ENCODE results near the gene C2CD4A. TPM values are rescaled to one million over a fixed set of nuclear protein-coding genes. Genes with fewer than 3 reads are reported as not detected.

Gene C2CD4A
- total RNA-seq, 1 experiment from 2014 or later, result not detected

- no peaks in the 10 kb centered on the region for H3K79me2 ChIP-seq (ENCODE audit: low read length)
- no peak overlapping the region for H2AFZ ChIP-seq (ENCODE audit: low read length)
- no peak overlapping the region for H3K9ac ChIP-seq (ENCODE audit: low read length)
- no peak overlapping the region for H3K4me3 ChIP-seq (ENCODE audit: low read length)
- H3K9me3 ChIP-seq (ENCODE audit: low read length), result no peaks in the 10 kb centered on the region
- H3K9me2 ChIP-seq (replicated peaks; ENCODE audit: insufficient read depth, low read length), result no peaks in the 10 kb centered on the region
- no peak overlapping the region for H3K27ac ChIP-seq (ENCODE audit: low read length)
- no peak for DNase-seq
- H3K4me1 ChIP-seq (ENCODE audit: low read length), result no peaks in the 10 kb centered on the region
- H4K20me1 ChIP-seq (ENCODE audit: insufficient read depth, low read depth, low read length), result no peaks in the 10 kb centered on the region
- no peak overlapping the region for H3K4me2 ChIP-seq (ENCODE audit: low read depth, low read length, poor library complexity, severe bottlenecking)
- no peaks in the 10 kb centered on the region for H3K36me3 ChIP-seq (ENCODE audit: insufficient read depth, low read length)
- no peaks in the 10 kb centered on the region for H3K27me3 ChIP-seq (ENCODE audit: low read length)
Observed at GRCh38 chr15:62109437-62109836, 42.7 kb downstream of the C2CD4A start.

- Histone ChIP-seq H3K9me2 (replicated peaks; ENCODE audit: insufficient read depth, low read length) (no peaks in the 10 kb centered on the region), H3K36me3 (ENCODE audit: insufficient read depth, low read length) (no peaks in the 10 kb centered on the region), H3K79me2 (ENCODE audit: low read length) (no peaks in the 10 kb centered on the region), H3K4me3 (ENCODE audit: low read length) (no peak overlapping the region), H3K27ac (ENCODE audit: low read length) (no peak overlapping the region), H3K4me2 (ENCODE audit: low read depth, low read length, poor library complexity, severe bottlenecking) (no peak overlapping the region), H3K9ac (ENCODE audit: low read length) (no peak overlapping the region), H3K27me3 (ENCODE audit: low read length) (no peaks in the 10 kb centered on the region), H4K20me1 (ENCODE audit: insufficient read depth, low read depth, low read length) (no peaks in the 10 kb centered on the region), H2AFZ (ENCODE audit: low read length) (no peak overlapping the region), H3K9me3 (ENCODE audit: low read length) (no peaks in the 10 kb centered on the region), H3K4me1 (ENCODE audit: low read length) (no peaks in the 10 kb centered on the region)
- no peak for DNase-seq
Observed at GRCh38 chr15:62109982-62110851, 43.4 kb downstream of the C2CD4A start.

- no peaks in the 10 kb centered on the region for H3K27me3 ChIP-seq (ENCODE audit: low read length)
- no peak for DNase-seq
- no peaks in the 10 kb centered on the region for H3K4me1 ChIP-seq (ENCODE audit: low read length)
- H3K9me3 ChIP-seq (ENCODE audit: low read length), result no peaks in the 10 kb centered on the region
- no peak overlapping the region for H3K4me2 ChIP-seq (ENCODE audit: low read depth, low read length, poor library complexity, severe bottlenecking)
- H3K9ac ChIP-seq (ENCODE audit: low read length), result no peak overlapping the region
- no peak overlapping the region for H3K4me3 ChIP-seq (ENCODE audit: low read length)
- H3K79me2 ChIP-seq (ENCODE audit: low read length), result no peaks in the 10 kb centered on the region
- H4K20me1 ChIP-seq (ENCODE audit: insufficient read depth, low read depth, low read length), result no peaks in the 10 kb centered on the region
- no peaks in the 10 kb centered on the region for H3K9me2 ChIP-seq (replicated peaks; ENCODE audit: insufficient read depth, low read length)
- no peak overlapping the region for H2AFZ ChIP-seq (ENCODE audit: low read length)
- H3K27ac ChIP-seq (ENCODE audit: low read length), result no peak overlapping the region
- no peaks in the 10 kb centered on the region for H3K36me3 ChIP-seq (ENCODE audit: insufficient read depth, low read length)
Observed at GRCh38 chr15:62112081-62112480, 45.3 kb downstream of the C2CD4A start.

- Histone ChIP-seq H4K20me1 (ENCODE audit: insufficient read depth, low read depth, low read length) (no peaks in the 10 kb centered on the region), H3K9ac (ENCODE audit: low read length) (no peak overlapping the region), H2AFZ (ENCODE audit: low read length) (no peak overlapping the region), H3K27me3 (ENCODE audit: low read length) (no peaks in the 10 kb centered on the region), H3K9me2 (replicated peaks; ENCODE audit: insufficient read depth, low read length) (no peaks in the 10 kb centered on the region), H3K4me3 (ENCODE audit: low read length) (no peak overlapping the region), H3K36me3 (ENCODE audit: insufficient read depth, low read length) (no peaks in the 10 kb centered on the region), H3K4me2 (ENCODE audit: low read depth, low read length, poor library complexity, severe bottlenecking) (no peak overlapping the region), H3K9me3 (ENCODE audit: low read length) (no peaks in the 10 kb centered on the region), H3K79me2 (ENCODE audit: low read length) (no peaks in the 10 kb centered on the region), H3K4me1 (ENCODE audit: low read length) (no peaks in the 10 kb centered on the region), H3K27ac (ENCODE audit: low read length) (no peak overlapping the region)
- DNase-seq, result no peak
Observed at GRCh38 chr15:62112616-62113593, 46.1 kb downstream of the C2CD4A start.

- no peak overlapping the region for H3K4me3 ChIP-seq (ENCODE audit: low read length)
- DNase-seq, result no peak
- H2AFZ ChIP-seq (ENCODE audit: low read length), result no peak overlapping the region
- H3K9me3 ChIP-seq (ENCODE audit: low read length), result no peaks in the 10 kb centered on the region
- H3K9me2 ChIP-seq (replicated peaks; ENCODE audit: insufficient read depth, low read length), result no peaks in the 10 kb centered on the region
- no peak overlapping the region for H3K4me2 ChIP-seq (ENCODE audit: low read depth, low read length, poor library complexity, severe bottlenecking)
- H3K79me2 ChIP-seq (ENCODE audit: low read length), result no peaks in the 10 kb centered on the region
- no peaks in the 10 kb centered on the region for H3K27me3 ChIP-seq (ENCODE audit: low read length)
- no peak overlapping the region for H3K9ac ChIP-seq (ENCODE audit: low read length)
- H3K4me1 ChIP-seq (ENCODE audit: low read length), result 0 out of 2 replicates have a peak, but pooled peaks cover 5% of the 10 kb centered on the region
- H4K20me1 ChIP-seq (ENCODE audit: insufficient read depth, low read depth, low read length), result no peaks in the 10 kb centered on the region
- H3K36me3 ChIP-seq (ENCODE audit: insufficient read depth, low read length), result no peaks in the 10 kb centered on the region
- no peak overlapping the region for H3K27ac ChIP-seq (ENCODE audit: low read length)
Observed at GRCh38 chr15:62115847-62116246, 49.1 kb downstream of the C2CD4A start.

- DNase-seq, result no peak
- Histone ChIP-seq H3K4me3 (ENCODE audit: low read length) (no peak overlapping the region), H3K9ac (ENCODE audit: low read length) (no peak overlapping the region), H3K4me2 (ENCODE audit: low read depth, low read length, poor library complexity, severe bottlenecking) (no peak overlapping the region), H3K36me3 (ENCODE audit: insufficient read depth, low read length) (no peaks in the 10 kb centered on the region), H4K20me1 (ENCODE audit: insufficient read depth, low read depth, low read length) (no peaks in the 10 kb centered on the region), H3K27ac (ENCODE audit: low read length) (no peak overlapping the region), H3K27me3 (ENCODE audit: low read length) (no peaks in the 10 kb centered on the region), H2AFZ (ENCODE audit: low read length) (peak overlapping the region; percentile 86; the same call in 1 of the 2 replicates), H3K4me1 (ENCODE audit: low read length) (0 out of 2 replicates have a peak, but pooled peaks cover 5% of the 10 kb centered on the region), H3K9me2 (replicated peaks; ENCODE audit: insufficient read depth, low read length) (no peaks in the 10 kb centered on the region), H3K9me3 (ENCODE audit: low read length) (no peaks in the 10 kb centered on the region), H3K79me2 (ENCODE audit: low read length) (no peaks in the 10 kb centered on the region)
Observed at GRCh38 chr15:62118520-62119226, 51.9 kb downstream of the C2CD4A start.

GRCh38 chr15:62119227-62119864, 52.6 kb downstream of the C2CD4A start:
- no peaks in the 10 kb centered on the region for H3K36me3 ChIP-seq (ENCODE audit: insufficient read depth, low read length)
- no peak overlapping the region for H3K27ac ChIP-seq (ENCODE audit: low read length)
- H4K20me1 ChIP-seq (ENCODE audit: insufficient read depth, low read depth, low read length), result no peaks in the 10 kb centered on the region
- H3K4me2 ChIP-seq (ENCODE audit: low read depth, low read length, poor library complexity, severe bottlenecking), result peak overlapping the region; percentile 3
- no peak overlapping the region for H3K4me3 ChIP-seq (ENCODE audit: low read length)
- DNase-seq, result no peak
- H3K27me3 ChIP-seq (ENCODE audit: low read length), result no peaks in the 10 kb centered on the region
- no peaks in the 10 kb centered on the region for H3K79me2 ChIP-seq (ENCODE audit: low read length)
- no peaks in the 10 kb centered on the region for H3K9me3 ChIP-seq (ENCODE audit: low read length)
- H2AFZ ChIP-seq (ENCODE audit: low read length), result peak overlapping the region; percentile 86; the same call in 1 of the 2 replicates
- H3K9me2 ChIP-seq (replicated peaks; ENCODE audit: insufficient read depth, low read length), result no peaks in the 10 kb centered on the region
- H3K9ac ChIP-seq (ENCODE audit: low read length), result no peak overlapping the region
- 0 out of 2 replicates have a peak, but pooled peaks cover 8% of the 10 kb centered on the region for H3K4me1 ChIP-seq (ENCODE audit: low read length)

All from Karpas-422 (cell line).